HG03280 (cell line): ENCODE data around the gene PARM1.
"Not testable (repeated sequence)": the region's sequence is repeated elsewhere in the genome, so short reads cannot be mapped to it uniquely, and the experiment has no call there.

Source experiments
- ATAC-seq: cut with Tn5 transposase; IDR thresholded peaks from one replicate; pipeline ENCODE4 v1.9.1; 2021; ENCODE audit warnings: mild to moderate bottlenecking, moderate library complexity; ENCODE audit not compliant: unreplicated experiment

The PARM1 gene

GRCh38 chr4:74982546-74983252 is 49.8 kb downstream of the PARM1 start:
- no peak for ATAC-seq

DNA sequence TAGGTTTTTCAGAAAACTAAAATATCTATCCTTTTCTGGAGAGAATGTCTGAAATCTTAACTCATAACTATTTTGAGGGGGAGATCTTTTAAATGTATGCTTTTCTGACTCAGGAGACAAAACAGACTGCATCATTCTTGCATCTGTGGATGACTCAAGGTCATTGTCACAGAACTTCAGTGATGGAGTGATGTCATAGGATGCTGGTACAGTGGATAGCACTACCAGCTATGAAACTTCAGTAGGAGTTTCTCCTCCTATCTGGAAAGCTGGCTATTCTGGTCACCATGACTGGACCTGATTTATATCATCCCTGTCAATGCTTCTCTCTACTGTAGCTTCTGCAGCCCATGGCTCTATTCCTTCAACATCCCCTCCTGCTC is 50.3 kb downstream of the PARM1 start:
- no peak for ATAC-seq

- no peak for ATAC-seq
Observed at GRCh38 chr4:74990276-74990875, 57.5 kb downstream of the PARM1 start.

GRCh38 chr4:74994436-74994835 is 61.5 kb downstream of the PARM1 start:
- ATAC-seq: not testable (repeated sequence)

GRCh38 chr4:74996996-74997395 is 64.1 kb downstream of the PARM1 start:
- no peak for ATAC-seq

DNA sequence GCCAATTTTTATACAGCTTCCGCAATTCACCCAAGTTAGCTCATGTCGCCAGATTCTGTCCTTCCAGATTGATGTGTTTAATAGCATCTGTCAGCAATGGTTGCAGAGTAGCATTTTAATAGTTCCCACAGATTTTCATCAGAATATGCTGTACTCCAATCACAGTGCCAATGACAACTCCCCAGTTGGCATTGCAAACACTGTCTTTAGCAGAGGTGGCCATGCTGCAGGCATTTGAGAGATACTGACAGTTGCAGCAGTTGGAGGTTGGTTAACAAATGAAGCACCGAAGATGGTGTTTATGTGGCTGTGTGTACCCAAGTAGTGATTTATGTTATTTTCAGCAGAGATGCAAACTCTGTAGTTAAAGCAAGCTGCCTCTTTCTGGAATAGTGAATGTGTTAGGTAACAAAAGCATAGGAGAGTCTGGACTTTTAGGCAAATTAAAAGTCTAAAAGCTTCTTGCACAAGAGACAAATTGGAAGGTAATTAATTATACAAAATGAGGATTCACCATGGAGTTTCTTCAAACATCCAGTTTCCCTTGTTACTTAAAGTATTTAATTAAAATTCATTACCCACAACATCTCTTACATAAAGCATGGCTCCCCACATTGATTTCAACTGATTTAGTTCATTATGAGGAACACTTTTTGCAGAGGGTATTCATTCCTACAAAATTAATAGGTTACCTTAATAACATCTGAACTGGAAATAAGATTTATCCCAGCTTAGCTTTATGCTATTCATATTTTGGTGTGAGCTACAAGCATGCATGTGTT is 65.2 kb downstream of the PARM1 start:
- ATAC-seq: no peak

- ATAC-seq: no peak
Observed at GRCh38 chr4:74999714-75000309, 66.9 kb downstream of the PARM1 start.

DNA sequence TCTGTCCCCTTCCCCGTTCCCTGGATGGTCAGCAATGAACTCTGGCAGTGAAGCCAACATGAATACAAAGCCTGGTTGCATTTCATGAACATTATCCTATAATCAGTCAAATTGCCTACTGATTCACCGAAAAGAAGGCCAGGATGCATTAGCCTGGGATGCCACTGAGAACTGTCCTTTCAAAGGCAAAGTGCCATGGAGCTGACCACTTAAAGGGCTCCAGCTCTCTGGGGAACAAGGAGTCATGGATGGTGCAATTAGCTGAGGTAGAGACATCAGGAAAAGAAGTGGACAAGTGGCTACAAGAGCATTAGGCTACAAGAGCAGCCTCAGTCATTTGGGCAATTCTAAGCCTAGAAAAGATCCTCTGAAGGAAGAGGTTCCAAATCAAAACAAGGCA is 69.0 kb downstream of the PARM1 start:
- ATAC-seq: no peak

GRCh38 chr4:75002381-75002780 is 69.5 kb downstream of the PARM1 start:
- ATAC-seq: no peak

GRCh38 chr4:75003979-75004378 is 71.1 kb downstream of the PARM1 start:
- ATAC-seq: no peak

DNA sequence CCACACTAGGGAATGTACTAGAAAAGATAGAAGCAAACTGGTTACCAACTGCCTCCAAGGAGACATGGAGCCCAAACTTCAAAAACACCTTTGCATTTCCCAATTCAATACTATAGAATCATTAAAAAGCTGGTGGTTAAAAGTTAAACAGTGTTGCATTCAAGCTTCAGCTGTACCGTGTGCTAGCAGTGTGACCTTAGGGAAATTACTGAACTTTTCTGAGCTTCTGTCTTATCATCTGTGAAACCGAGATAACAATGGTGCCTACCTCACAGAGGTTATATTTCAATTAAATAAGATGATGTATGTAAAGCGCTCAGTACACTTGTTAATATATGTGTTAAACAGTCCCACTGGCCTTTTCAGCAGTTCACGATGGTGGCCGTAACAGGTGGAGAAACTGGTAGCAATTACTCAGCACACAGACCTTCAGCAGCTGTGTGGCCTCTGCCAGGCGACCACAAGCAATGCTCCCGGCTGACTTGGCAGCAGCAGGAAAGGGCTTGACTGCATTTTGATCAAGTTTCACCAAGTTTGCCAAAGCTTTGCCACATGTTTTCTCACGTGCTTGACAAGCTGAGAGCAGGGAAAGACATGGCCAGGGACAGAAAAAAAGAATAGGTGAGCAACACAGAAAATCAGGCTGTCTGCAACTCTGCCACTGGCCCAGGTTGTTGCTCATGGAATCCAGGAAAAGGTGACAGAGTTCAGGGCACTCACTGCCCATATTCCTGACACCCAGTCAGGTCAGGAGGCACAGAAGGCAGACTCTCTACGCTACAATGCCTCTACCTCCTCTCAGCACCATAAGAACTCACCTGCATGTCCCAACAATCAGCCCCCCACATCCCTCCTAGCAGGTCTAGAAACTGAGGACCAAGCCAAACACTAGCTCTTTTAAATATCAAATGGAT is 72.1 kb downstream of the PARM1 start:
- no peak for ATAC-seq

GRCh38 chr4:75005727-75006126 is 72.8 kb downstream of the PARM1 start:
- no peak for ATAC-seq

DNA sequence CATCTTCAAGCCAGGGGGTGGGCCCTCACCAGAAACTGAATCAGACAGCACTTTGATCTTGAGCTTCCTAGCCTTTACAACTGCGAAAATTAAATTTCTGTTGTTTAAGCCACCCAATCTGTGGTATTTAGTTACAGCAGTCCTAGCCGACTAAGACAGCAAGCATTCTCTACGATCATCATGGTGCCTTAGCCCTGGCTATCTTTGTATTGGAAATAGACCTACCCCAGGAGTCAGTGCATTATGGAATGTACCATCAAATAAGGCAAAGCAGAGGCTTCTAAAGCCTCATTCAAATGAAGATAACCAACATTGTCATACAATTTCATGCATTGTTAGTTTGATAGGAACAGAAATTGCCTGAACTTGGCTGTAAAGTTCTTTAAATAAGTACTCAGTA is 75.0 kb downstream of the PARM1 start:
- ATAC-seq: no peak

GRCh38 chr4:75009138-75009537 is 76.2 kb downstream of the PARM1 start:
- ATAC-seq: no peak

DNA sequence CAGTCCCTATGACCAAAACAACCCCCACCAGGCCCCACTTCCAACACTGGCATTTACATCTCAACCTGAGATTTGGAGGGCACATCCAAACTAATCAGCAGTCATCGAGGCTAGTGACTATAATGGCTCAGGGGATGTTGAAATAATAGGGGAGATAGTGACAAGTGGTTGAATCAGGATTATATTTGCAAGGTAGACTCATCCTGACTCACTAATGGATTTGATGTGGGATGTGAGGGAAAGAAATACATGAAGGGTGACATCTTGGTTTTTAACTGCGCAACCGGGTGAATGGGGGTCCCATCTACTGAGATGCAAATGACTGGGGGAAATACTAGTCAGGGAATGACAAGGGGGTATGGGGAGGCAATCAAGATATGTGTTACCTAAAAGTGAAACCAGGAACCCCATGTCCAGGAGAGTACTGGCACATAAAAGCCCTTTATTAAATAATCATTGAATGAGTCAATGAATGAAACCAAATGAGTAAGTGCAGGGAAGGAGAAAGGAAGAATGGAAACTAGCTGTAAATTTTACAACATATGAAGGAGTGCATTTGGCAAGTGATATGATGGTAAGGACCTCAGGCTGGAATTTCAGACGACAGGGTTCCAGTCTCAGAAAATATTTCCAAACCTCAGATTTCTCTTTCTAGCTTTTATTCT is 78.3 kb downstream of the PARM1 start:
- ATAC-seq: no peak

DNA sequence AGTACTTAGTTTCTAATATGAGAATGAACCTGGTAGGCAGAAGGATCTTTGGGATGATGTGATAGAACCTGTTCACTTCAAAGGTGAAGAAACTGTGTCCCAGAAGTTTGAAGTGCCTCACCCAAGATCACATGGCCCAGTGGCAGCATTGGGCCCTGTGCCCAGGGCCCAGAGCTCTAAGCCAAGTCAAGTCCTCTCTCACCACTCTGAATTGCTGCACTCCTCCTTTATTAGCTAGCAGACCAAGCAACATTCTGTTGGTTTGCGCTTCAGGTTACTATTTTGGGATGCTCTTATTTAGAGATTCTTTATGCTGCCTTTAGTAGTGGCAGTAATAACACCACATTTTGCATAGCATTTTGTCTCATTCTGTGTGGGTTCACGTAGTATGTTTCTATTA is 82.7 kb downstream of the PARM1 start:
- no peak for ATAC-seq

- no peak for ATAC-seq
Observed at GRCh38 chr4:75016472-75016871, 83.6 kb downstream of the PARM1 start.

GRCh38 chr4:75018811-75019479 is 86.0 kb downstream of the PARM1 start:
- ATAC-seq: no peak

- no peak for ATAC-seq
Observed at GRCh38 chr4:75025431-75025830, 92.5 kb downstream of the PARM1 start.
